Lung (tissue), 12 donors: ENCODE measurements around the gene VEGFA. TPM values are rescaled to one million over a fixed set of nuclear protein-coding genes. Genes with fewer than 3 reads are reported as not detected.
A peak's percentile ranks its signal among the peaks of the same experiment; 100 is the strongest.

Experiments
- ATAC-seq: fragments of 200-7000 bp; cut with Tn5 transposase; one replicate; pipeline ENCODE4 v1.9.1; 2020; ENCODE audit warnings: moderate number of reproducible peaks; ENCODE audit not compliant: insufficient read depth, low FRiP score
- DNase-seq, 3 donors: peaks; one replicate each; pipeline ENCODE4 v3.0.0-alpha.2; 2013 to 2017
- H3K27ac ChIP-seq, 2 donors: one replicate each; pipeline ENCODE4 v1.5.1; 2013; ENCODE audit warnings: mild to moderate bottlenecking in 2 of 2, moderate library complexity in 2 of 2, control low read depth in 1 of 2, inconsistent platforms in 1 of 2, low read depth in 1 of 2, low read length in 1 of 2
- H3K27me3 ChIP-seq, 3 donors: one replicate each; pipeline ENCODE4 v1.5.1; 2013; ENCODE audit warnings: low read length in 2 of 3; ENCODE audit not compliant: control insufficient read depth in 3 of 3, insufficient read depth in 3 of 3
- H3K36me3 ChIP-seq, 4 donors: one replicate each; pipeline ENCODE4 v1.5.1; 2013; ENCODE audit warnings: low read length in 4 of 4, mild to moderate bottlenecking in 1 of 4, moderate library complexity in 1 of 4; ENCODE audit not compliant: control insufficient read depth in 4 of 4, insufficient read depth in 4 of 4
- H3K4me1 ChIP-seq, 5 donors: one replicate each; pipeline ENCODE4 v1.5.1; 2013; ENCODE audit warnings: low read length in 5 of 5, mild to moderate bottlenecking in 2 of 5, moderate library complexity in 1 of 5; ENCODE audit not compliant: control insufficient read depth in 5 of 5, insufficient read depth in 5 of 5
- H3K4me3 ChIP-seq: one replicate; pipeline ENCODE4 v1.5.1; 2013; ENCODE audit warnings: mild to moderate bottlenecking, control low read depth, moderate library complexity
- H3K9ac ChIP-seq, 2 donors: one replicate each; pipeline ENCODE4 v1.5.1; 2013; ENCODE audit warnings: low read length in 2 of 2, control low read depth in 1 of 2; ENCODE audit not compliant: insufficient read depth in 1 of 2
- H3K9me3 ChIP-seq, 4 donors: one replicate each; pipeline ENCODE4 v1.5.1; 2013; ENCODE audit warnings: low read length in 3 of 4, mild to moderate bottlenecking in 1 of 4, moderate library complexity in 1 of 4; ENCODE audit not compliant: control insufficient read depth in 4 of 4, insufficient read depth in 3 of 4
- WGBS, 2 donors: extraction: QIAGEN DNeasy Blood & Tissue Kit; methylation state at CpG; one replicate each; pipeline ENCODE4 v1.1.7; 2013; 5-methylcytosine and 5-hydroxymethylcytosine counted together
- polyA plus RNA-seq, 2 donors: library from polyadenylated mRNA; stranded (reverse); fragments of 200-250 nt; gene quantifications; one replicate each; pipeline ENCODE4 v1.2.1, GENCODE V29; 2013
- total RNA-seq, 2 donors: library from RNA; depleted of rRNA in 1 of 2; stranded (reverse); fragments of >200 nt in 1 of 2; gene quantifications; one replicate each; pipeline ENCODE4 v1.2.1, GENCODE V29; 2014 to 2021
- TF ChIP-seq, protein P1 (sequence below): IDR thresholded peaks from 2 replicates; pipeline ENCODE4 v1.5.1; 2012; ENCODE audit warnings: mild to moderate bottlenecking; ENCODE audit errors: control extremely low read depth, extremely low read depth
- donor health status: control.
- donor health status: control.
- donor health status: Bipolar disorder and iron deficiency.
- donor health status: healthy.
- donor health status: DM: yes; HTN: yes; CAD: no.

The VEGFA gene
- total and polyA plus RNA-seq, 4 donors = 98.3 to 275 (median 140) TPM

- peak; percentile 85 to 89 (median 86) for DNase-seq
- TF ChIP-seq, protein P1, sequence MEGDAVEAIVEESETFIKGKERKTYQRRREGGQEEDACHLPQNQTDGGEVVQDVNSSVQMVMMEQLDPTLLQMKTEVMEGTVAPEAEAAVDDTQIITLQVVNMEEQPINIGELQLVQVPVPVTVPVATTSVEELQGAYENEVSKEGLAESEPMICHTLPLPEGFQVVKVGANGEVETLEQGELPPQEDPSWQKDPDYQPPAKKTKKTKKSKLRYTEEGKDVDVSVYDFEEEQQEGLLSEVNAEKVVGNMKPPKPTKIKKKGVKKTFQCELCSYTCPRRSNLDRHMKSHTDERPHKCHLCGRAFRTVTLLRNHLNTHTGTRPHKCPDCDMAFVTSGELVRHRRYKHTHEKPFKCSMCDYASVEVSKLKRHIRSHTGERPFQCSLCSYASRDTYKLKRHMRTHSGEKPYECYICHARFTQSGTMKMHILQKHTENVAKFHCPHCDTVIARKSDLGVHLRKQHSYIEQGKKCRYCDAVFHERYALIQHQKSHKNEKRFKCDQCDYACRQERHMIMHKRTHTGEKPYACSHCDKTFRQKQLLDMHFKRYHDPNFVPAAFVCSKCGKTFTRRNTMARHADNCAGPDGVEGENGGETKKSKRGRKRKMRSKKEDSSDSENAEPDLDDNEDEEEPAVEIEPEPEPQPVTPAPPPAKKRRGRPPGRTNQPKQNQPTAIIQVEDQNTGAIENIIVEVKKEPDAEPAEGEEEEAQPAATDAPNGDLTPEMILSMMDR = peak; percentile 27
- Histone ChIP-seq H3K4me3 (peak overlapping the region; percentile 2), H3K9ac (peak overlapping the region in 1 of 2 donors; percentile 70), H3K4me1 (peaks cover 16 to 46% (median 18%) of the 10 kb centered on the region in 5 donors), H3K27me3 (no peaks in the 10 kb centered on the region), H3K36me3 (peaks cover 7 to 63% (median 33%) of the 10 kb centered on the region in 4 donors), H3K9me3 (no peaks in the 10 kb centered on the region), H3K27ac (peak overlapping the region; percentile 30 to 96)
- no peak for ATAC-seq
- WGBS, 2 donors = 27 to 34% methylated on average over 17 of the region's 17 CpGs
These were observed 4.9 kb downstream of the VEGFA start for GRCh38 chr6:43774776-43775534.

GRCh38 chr6:43775535-43775885 is 5.5 kb downstream of the VEGFA start:
- H3K9me3 ChIP-seq = no peaks in the 10 kb centered on the region
- ATAC-seq (no peak), DNase-seq (no peak)
- H3K27ac ChIP-seq = peak overlapping the region in 1 of 2 donors; percentile 75
- H3K27me3 ChIP-seq = no peaks in the 10 kb centered on the region
- H3K9ac ChIP-seq = peak overlapping the region in 1 of 2 donors; percentile 70
- TF ChIP-seq, protein P1 = no peak
- H3K36me3 ChIP-seq = peaks cover 7 to 68% (median 34%) of the 10 kb centered on the region in 4 donors
- peaks cover 16 to 51% (median 18%) of the 10 kb centered on the region in 5 donors for H3K4me1 ChIP-seq
- no peak overlapping the region for H3K4me3 ChIP-seq
- 63 to 66% methylated on average over 4 of the region's 4 CpGs for whole genome bisulfite sequencing, 2 donors

GRCh38 chr6:43776115-43776798 is 6.2 kb downstream of the VEGFA start:
- Histone ChIP-seq H3K36me3 (peaks cover 7 to 69% (median 39%) of the 10 kb centered on the region in 4 donors), H3K27ac (peak overlapping the region in 1 of 2 donors; percentile 75), H3K27me3 (no peaks in the 10 kb centered on the region), H3K9ac (no peak overlapping the region), H3K4me3 (no peak overlapping the region), H3K9me3 (no peaks in the 10 kb centered on the region), H3K4me1 (peaks cover 16 to 51% (median 18%) of the 10 kb centered on the region in 5 donors)
- 78 to 80% methylated on average over 8 of the region's 8 CpGs for WGBS, 2 donors
- TF ChIP-seq, protein P1 = no peak
- peak in 1 of 3 donors; percentile 12 for DNase-seq
- no peak for ATAC-seq
